Smooth muscle cell of bladder (primary cell): ENCODE data around the gene TMEM130. TPM values are rescaled to one million over a fixed set of nuclear protein-coding genes. Genes with fewer than 3 reads are reported as not detected.

Experiments used
- total RNA-seq: library from RNA; depleted of rRNA; stranded (reverse); fragments of >200 nt; gene quantifications from 2 replicates; pipeline ENCODE4 v1.2.3, GENCODE V29; 2014

TMEM130 gene, protein sequence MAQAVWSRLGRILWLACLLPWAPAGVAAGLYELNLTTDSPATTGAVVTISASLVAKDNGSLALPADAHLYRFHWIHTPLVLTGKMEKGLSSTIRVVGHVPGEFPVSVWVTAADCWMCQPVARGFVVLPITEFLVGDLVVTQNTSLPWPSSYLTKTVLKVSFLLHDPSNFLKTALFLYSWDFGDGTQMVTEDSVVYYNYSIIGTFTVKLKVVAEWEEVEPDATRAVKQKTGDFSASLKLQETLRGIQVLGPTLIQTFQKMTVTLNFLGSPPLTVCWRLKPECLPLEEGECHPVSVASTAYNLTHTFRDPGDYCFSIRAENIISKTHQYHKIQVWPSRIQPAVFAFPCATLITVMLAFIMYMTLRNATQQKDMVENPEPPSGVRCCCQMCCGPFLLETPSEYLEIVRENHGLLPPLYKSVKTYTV
- 0.09 and 0.14 TPM in 2 replicates for total RNA-seq

GRCh38 chr7:98869597-98870120, at the start of gene TMEM130:
Gene TMEM130, minus strand, starts transcription at chr7:98870014. Its CDS starts 153 bp downstream, at chr7:98869861.

DNA sequence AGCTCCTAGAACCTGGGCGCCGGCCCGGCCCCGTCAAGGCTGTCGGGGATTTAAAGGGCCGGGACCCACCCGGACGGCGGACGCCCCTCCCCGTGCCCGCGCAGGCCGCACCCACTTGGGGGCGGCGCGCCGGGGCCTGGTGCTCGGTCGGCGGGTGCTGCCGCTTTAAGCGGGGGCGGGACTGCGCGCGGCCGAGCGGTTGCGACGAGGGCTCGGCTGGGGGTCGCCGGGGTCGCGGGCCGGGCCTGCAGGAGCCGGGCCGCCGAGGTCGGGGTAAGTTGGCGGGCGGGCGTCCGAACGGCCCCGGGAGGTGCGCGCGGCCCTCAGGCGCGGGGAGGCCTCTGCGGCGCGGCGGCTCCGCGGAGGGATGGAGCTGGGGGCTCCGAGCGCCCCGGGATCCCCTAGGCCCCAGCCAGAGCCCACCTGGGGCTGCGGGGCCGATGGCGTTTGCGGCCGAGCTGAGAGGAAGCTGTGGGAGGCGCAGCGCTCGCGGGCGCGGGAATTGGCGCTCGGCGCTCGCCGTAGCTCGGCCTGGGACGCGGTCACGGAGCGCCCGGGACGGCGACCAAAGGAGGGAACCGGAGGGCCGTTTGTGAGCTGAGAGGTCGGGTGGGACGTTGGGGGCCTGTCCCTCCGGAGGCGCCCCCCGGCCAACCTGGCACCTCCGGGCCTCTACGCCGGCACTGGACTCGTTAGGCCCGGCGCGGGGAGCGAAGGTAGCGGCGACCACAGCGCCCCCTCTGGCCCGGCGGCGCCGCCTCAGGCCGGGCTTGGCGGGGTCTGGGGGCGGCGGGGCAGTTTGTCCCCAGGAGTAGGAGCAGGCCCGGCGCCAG, 8.8 kb upstream of the TMEM130 start, which contains the start of gene TRRAP:
Gene TRRAP (plus strand): TSS at position 168 of the 833 bp plus-strand sequence. CDS start 2,619 bp downstream, outside the sequence.

Other genes starting within 250 kb of the TMEM130 start
- gene TRRAP, start 8.5 kb upstream of the TMEM130 start, total RNA-seq = 10.4 and 14.5 TPM in 2 replicates